GM12873 (cell line): Measurements from ENCODE around the gene HOXB3.

ENCODE experiments used
- TF ChIP-seq, protein P1 (sequence below): IDR thresholded peaks from 2 replicates; pipeline ENCODE4 v1.5.1; 2012; ENCODE audit warnings: low read depth, mild to moderate bottlenecking, moderate library complexity, low read length, control low read depth; ENCODE audit not compliant: insufficient read depth; ENCODE audit errors: missing control alignments

HOXB3 gene

DNA sequence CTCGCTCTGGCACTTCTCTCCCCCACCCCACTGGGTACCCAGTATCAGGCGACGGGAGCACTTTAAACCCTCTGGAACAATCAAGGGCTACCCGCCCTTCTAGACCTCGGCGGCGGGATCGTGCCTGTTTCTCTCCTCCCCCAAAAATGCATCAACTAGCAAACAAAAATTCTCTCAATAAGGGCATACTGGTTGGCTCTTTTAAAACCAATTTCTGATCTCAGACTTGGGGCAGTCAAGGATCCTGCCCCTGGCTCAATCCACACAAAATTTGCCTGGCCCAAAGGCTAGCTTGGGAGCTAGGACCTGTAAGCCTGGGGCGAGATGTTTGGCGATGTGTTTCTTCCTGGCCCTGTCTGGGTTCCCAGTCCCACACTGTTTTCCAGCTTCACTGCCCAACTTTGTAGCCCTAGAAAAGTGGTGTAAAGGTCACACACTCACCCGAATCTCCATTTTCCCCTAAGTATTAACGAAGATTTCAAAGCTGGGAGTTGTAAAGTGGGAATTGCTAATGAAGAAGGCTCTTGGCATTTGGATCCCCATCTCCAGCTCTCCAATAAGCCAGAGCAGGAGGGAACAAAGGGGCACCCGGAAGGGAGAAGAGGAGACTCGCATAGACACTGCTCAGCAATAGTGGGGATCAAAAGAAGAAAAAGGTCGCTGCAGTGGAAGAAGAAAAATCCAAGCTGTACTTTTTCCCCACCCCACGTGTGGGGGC, 30.8 kb downstream of the HOXB3 start:
- TF ChIP-seq, protein P1, sequence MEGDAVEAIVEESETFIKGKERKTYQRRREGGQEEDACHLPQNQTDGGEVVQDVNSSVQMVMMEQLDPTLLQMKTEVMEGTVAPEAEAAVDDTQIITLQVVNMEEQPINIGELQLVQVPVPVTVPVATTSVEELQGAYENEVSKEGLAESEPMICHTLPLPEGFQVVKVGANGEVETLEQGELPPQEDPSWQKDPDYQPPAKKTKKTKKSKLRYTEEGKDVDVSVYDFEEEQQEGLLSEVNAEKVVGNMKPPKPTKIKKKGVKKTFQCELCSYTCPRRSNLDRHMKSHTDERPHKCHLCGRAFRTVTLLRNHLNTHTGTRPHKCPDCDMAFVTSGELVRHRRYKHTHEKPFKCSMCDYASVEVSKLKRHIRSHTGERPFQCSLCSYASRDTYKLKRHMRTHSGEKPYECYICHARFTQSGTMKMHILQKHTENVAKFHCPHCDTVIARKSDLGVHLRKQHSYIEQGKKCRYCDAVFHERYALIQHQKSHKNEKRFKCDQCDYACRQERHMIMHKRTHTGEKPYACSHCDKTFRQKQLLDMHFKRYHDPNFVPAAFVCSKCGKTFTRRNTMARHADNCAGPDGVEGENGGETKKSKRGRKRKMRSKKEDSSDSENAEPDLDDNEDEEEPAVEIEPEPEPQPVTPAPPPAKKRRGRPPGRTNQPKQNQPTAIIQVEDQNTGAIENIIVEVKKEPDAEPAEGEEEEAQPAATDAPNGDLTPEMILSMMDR = no peak

DNA sequence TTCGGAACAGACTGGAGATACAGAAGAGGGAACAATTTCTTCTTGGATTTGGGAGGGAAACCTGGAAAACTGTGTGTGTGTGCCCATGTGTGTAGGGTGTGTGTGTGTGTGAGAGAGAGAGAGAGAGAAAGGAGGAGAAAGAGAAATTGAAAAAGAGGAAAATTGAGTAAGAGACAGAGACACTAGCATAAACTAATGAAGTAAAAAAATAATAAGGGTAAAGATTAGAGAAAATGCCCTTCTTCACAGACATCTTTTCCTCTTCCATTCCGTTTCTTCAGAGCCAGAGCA, 31.3 kb downstream of the HOXB3 start:
- TF ChIP-seq, protein P1 = no peak

DNA sequence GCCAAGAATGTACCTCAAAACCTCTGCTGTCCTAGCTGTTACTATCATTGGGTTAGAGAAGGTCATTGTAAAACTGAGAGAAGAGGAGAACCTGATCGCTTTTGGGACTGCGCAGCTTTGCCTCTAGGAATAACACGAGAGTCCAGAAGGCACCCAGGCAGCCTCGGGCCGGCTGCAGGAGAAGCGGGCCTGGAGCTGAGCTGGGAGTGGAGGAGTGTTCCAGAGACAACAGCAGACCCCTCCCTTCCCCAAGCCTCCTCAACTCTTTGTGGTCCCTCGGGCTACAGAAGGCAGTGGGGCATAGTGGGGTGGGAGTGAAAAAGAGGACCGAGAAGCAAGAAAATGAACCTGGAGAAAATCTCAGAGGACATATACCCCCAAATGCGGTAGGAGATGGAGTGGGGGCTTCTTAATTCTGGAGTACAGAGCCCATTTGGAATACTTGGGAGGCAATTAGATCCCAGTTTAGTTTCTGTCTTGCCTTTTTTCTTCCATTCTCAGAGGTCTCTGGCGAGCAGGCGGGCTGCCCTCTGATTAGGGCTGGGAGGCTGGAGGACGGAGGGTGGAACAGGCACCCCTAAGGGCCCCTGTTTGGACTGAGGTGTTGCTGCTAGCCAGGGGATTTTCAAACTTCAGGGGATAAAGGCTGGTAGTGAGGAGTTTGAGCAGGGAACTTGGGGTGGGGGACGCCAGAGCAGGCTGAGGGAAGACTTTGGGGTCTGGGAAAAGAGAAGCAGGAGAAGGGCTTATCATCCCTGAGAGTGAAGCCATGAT, 31.8 kb downstream of the HOXB3 start:
- TF ChIP-seq, protein P1 = no peak

DNA sequence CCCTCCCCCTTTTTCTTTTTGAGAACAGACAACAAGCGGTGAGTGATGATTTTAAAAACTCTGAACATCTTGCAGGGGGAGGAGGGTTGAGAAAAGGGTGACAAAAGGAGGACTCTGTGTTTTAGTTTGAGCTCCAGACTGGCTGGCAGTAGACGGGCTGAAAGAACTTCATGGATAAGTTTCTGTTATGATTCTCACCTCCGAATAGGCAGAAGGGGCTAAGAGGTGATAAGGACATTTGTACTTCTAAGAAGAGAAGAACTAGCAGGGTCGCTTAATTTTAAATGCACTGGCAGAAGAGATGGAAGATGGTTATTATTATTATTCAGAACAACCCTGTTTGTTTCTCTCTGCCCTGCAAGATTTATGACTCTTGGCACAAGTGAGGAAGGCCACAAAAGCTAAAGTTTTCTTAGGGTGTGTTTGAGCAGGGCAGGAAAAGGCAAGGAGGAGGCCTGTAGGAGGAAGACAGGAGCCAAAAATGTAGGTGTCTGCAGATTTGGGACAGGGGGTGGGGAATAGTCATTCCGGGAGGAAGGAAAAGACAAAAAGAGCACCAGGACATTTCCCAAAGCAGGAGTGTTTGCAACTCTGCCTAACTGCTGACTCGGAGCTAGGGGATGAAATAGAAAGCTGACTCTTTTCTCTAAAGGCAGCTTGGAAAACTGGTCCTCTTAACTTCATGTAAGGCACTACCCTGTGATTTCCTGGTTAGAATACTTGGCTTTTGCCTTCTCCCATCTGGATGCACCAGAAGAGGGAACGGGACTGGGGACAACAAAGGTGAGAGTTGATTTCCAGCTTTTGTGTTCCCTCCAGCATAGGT, 33.3 kb downstream of the HOXB3 start:
- TF ChIP-seq, protein P1 = no peak

DNA sequence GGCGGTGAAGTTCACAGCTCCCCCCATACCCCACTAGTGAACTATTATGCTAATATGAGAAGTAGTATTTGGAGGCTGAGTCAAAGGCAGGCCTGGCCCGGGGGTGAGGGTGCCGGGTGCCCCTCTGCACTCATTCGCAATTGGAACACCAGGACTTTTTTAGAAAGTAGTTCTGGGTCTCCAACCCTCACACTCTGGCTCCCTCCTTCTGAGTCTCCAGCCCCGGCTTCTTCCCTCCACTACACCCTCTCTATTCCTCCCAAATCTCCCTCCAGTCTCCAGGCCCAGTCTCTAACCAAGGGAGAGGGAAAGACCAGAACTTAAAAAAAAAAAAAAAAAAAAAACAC, 33.8 kb downstream of the HOXB3 start:
- TF ChIP-seq, protein P1 = no peak

DNA sequence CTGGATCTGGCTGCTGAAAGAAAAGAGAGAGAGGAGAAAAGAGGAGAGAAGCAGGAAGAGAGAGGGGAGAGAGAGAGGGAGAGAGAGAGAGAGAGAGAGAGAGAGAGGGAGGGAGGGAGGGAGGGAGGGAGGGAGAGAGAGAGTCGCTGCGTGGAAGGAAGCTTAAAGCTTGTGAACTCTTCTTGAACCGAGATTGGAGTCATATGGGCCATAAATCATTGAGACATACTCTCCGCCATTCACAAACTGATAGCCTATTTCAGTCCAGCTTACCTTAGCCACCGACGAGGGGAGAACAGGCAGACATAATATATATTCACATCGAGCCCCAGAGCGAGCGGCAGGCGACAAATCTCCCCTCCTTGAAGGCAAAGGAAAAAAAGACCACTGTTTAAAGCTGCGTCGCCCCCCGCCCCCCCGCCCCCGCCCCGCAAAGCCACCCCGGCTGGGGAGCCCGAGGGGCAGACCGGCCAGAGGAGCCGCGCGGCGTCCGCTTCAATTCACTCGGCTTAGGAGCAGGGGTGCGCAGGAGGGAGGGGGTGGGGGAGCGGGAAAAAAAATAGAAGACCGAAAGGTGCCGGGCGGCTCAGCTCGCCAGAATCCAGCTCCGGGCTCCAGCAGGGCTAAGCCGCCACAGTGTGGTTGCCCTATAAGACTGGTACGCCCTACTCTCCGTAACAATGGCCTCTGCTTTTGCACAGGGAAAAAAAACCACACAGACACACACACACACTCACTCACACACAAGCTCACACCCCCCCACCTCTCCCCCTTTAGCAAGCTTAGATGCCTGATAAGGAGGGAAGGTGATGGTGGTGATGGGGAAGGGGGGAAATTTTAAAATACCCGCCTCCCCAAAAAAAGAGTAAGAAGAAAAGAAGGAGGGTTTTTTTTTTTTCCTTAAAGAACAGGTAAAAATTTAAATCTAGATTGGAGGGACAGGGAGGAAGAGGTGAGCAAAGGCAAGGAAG, 34.5 kb downstream of the HOXB3 start:
- TF ChIP-seq, protein P1 = no peak
